KMS-11 (cell line): ENCODE results near the gene SPCS3.
"Not testable (repeated sequence)": the region's sequence is repeated elsewhere in the genome, so short reads cannot be mapped to it uniquely, and the experiment has no call there.

Source experiments
- H2AFZ ChIP-seq: fragments of 200-600 bp; sonication (generic); 2 replicates; pipeline ENCODE4 v1.6.1; 2016; ENCODE audit warnings: antibody characterized with exemption, mixed run types, low read depth
- H3K27ac ChIP-seq: fragments of 200-600 bp; sonication (generic); 2 replicates; pipeline ENCODE4 v1.6.1; 2016; ENCODE audit warnings: mild to moderate bottlenecking, mixed run types
- H3K27me3 ChIP-seq: fragments of 200-600 bp; sonication (generic); 2 replicates; pipeline ENCODE4 v1.6.1; 2017; ENCODE audit warnings: mild to moderate bottlenecking, low read depth, mixed run types, moderate library complexity; ENCODE audit not compliant: insufficient read depth
- H3K36me3 ChIP-seq: fragments of 200-600 bp; sonication (generic); 2 replicates; pipeline ENCODE4 v1.6.1; 2017; ENCODE audit warnings: mild to moderate bottlenecking, mixed run types; ENCODE audit not compliant: insufficient read depth
- H3K4me1 ChIP-seq: fragments of 200-600 bp; sonication (generic); 2 replicates; pipeline ENCODE4 v1.6.1; 2016; ENCODE audit warnings: mild to moderate bottlenecking, low read depth, mixed run types; ENCODE audit not compliant: poor library complexity, severe bottlenecking
- H3K4me2 ChIP-seq: fragments of 200-600 bp; sonication (generic); 2 replicates; pipeline ENCODE4 v1.7.0; 2016; ENCODE audit warnings: mild to moderate bottlenecking, mixed run types
- H3K4me3 ChIP-seq: fragments of 200-600 bp; sonication (generic); IDR thresholded peaks from 2 replicates; pipeline ENCODE4 v1.6.1; 2017; ENCODE audit warnings: low read depth, low read length, mixed read lengths; ENCODE audit not compliant: insufficient read depth
- H3K79me2 ChIP-seq: fragments of 200-600 bp; sonication (generic); 2 replicates; pipeline ENCODE4 v1.6.1; 2016; ENCODE audit warnings: low read depth, mixed run types; ENCODE audit not compliant: insufficient read depth
- H3K9ac ChIP-seq: fragments of 200-600 bp; sonication (generic); 2 replicates; pipeline ENCODE4 v1.6.1; 2016; ENCODE audit warnings: mild to moderate bottlenecking, mixed run types
- H4K20me1 ChIP-seq: fragments of 200-600 bp; sonication (generic); 2 replicates; pipeline ENCODE4 v1.6.1; 2016; ENCODE audit warnings: mild to moderate bottlenecking, mixed run types; ENCODE audit not compliant: insufficient read depth
- TF ChIP-seq, protein P1 (sequence below): fragments of 200-600 bp; sonication (generic); conservative IDR thresholded peaks from 2 replicates; pipeline ENCODE4 v1.6.1; 2017; ENCODE audit warnings: low read depth, mild to moderate bottlenecking, antibody characterized with exemption, low read length, moderate library complexity, mixed read lengths

Gene SPCS3

DNA sequence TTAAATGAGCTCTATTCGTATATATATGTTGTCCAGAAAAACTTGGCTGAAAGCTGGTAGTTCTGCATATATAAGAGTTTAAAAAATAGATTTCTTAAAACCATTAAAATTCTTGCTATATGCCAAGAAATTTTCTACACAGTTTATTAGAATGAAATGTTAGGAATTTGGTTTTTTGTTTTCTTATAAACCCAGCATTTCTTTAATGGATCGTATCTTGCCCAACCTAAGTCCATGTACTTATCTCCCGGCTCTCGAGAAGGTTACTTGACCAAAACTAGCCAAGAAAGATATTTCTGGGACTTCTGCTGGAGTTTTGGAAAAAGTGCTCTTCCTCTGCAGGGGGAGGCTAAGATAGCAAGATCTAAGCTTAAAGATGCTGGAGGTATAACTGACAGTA is 46.0 kb upstream of the SPCS3 start:
- Histone ChIP-seq H3K36me3 (no peaks in the 10 kb centered on the region), H4K20me1 (no peaks in the 10 kb centered on the region), H3K4me2 (no peak overlapping the region), H2AFZ (no peak overlapping the region), H3K4me3 (no peak overlapping the region), H3K27me3 (no peaks in the 10 kb centered on the region), H3K9ac (no peak overlapping the region), H3K79me2 (no peaks in the 10 kb centered on the region), H3K4me1 (no peaks in the 10 kb centered on the region), H3K27ac (no peak overlapping the region)
- TF ChIP-seq, protein P1, sequence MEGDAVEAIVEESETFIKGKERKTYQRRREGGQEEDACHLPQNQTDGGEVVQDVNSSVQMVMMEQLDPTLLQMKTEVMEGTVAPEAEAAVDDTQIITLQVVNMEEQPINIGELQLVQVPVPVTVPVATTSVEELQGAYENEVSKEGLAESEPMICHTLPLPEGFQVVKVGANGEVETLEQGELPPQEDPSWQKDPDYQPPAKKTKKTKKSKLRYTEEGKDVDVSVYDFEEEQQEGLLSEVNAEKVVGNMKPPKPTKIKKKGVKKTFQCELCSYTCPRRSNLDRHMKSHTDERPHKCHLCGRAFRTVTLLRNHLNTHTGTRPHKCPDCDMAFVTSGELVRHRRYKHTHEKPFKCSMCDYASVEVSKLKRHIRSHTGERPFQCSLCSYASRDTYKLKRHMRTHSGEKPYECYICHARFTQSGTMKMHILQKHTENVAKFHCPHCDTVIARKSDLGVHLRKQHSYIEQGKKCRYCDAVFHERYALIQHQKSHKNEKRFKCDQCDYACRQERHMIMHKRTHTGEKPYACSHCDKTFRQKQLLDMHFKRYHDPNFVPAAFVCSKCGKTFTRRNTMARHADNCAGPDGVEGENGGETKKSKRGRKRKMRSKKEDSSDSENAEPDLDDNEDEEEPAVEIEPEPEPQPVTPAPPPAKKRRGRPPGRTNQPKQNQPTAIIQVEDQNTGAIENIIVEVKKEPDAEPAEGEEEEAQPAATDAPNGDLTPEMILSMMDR = no peak

DNA sequence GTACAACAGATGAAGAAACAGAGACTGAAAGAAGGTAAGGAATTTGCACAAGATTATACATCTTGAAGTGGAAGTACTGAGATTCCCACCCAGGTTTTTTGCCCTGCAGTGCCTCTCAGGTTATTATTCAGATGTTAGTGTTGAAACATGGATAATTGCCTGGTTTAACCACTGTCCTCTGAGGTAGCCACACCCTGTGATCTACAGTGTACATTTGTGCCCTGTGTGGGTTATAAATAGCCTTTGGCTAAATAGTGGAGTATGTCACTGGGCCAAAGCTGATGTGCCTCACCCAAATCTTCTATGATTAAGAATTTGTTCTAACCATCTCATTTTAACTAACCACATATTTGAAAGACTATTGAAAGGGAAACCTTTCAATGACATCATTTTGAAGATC is 45.3 kb upstream of the SPCS3 start:
- Histone ChIP-seq H3K4me2 (no peak overlapping the region), H3K27ac (no peak overlapping the region), H3K4me1 (no peaks in the 10 kb centered on the region), H4K20me1 (no peaks in the 10 kb centered on the region), H3K79me2 (no peaks in the 10 kb centered on the region), H3K27me3 (no peaks in the 10 kb centered on the region), H3K9ac (no peak overlapping the region), H3K36me3 (no peaks in the 10 kb centered on the region), H3K4me3 (no peak overlapping the region), H2AFZ (no peak overlapping the region)
- TF ChIP-seq, protein P1 = no peak

DNA sequence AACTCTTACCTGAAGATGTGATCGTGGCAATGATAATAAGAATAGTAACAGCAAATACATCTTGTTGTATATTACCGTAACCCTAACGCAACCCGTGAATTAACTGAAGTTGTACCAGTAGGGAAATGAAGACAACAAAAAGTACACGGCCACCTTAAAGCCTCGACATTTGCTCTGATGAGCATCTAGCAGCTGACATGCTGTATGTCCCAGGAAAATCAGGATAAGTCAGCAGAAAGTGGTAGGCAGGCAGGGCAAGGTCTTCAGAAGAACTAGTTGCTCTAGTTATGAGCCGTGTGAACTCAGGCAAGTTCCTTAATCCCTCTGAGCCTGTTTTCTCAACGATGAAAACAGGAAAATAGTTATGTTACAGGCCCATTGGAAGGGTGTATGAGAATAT is 43.1 kb upstream of the SPCS3 start:
- H2AFZ ChIP-seq = no peak overlapping the region
- H3K4me3 ChIP-seq = no peak overlapping the region
- no peaks in the 10 kb centered on the region for H3K27me3 ChIP-seq
- H3K27ac ChIP-seq = no peak overlapping the region
- no peaks in the 10 kb centered on the region for H4K20me1 ChIP-seq
- H3K4me1 ChIP-seq = no peaks in the 10 kb centered on the region
- H3K4me2 ChIP-seq = no peak overlapping the region
- TF ChIP-seq, protein P1 = no peak
- no peak overlapping the region for H3K9ac ChIP-seq
- no peaks in the 10 kb centered on the region for H3K36me3 ChIP-seq
- H3K79me2 ChIP-seq = no peaks in the 10 kb centered on the region

DNA sequence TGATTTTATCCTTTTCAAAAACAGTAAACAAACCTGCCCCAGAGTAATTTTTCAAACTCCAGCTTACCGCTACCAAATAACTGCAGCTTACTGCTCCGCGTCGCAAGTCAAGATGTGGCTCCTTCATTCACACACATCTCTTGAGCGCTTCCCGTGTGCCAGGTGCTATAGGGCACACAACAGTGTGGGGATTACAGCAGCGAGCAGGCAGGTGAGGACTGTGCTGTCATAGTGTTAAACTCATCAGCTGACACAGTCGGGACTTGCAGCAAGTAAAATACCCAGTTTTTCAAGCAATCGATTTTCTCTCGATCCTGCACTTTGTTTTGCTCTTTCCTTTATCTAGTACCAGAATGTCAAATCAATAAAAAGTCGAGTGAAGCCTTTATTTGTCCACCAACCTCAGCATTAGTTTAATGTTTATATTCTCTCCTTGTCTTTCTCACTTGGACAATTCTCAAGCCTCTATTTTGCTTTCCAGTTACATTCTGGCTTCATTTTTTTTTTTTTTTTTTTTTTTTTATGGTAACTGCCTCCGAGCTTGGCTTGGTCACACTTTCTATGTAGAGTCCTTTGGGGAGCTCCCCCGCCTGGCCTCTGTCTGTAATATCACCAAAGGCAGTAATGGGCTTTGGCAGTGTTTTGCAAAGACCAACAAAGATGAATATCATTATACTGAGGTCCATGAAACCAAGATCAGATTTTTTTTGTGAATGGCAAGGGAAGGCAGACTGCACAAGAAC is 42.4 kb upstream of the SPCS3 start:
- Histone ChIP-seq H3K4me1 (no peaks in the 10 kb centered on the region), H3K9ac (no peak overlapping the region), H3K79me2 (no peaks in the 10 kb centered on the region), H3K27ac (no peak overlapping the region), H3K4me3 (no peak overlapping the region), H3K36me3 (no peaks in the 10 kb centered on the region), H2AFZ (peak overlapping the region; percentile 31; the same call in 1 of the 2 replicates), H3K4me2 (no peak overlapping the region), H3K27me3 (no peaks in the 10 kb centered on the region), H4K20me1 (no peaks in the 10 kb centered on the region)
- TF ChIP-seq, protein P1 = peak; percentile 56

DNA sequence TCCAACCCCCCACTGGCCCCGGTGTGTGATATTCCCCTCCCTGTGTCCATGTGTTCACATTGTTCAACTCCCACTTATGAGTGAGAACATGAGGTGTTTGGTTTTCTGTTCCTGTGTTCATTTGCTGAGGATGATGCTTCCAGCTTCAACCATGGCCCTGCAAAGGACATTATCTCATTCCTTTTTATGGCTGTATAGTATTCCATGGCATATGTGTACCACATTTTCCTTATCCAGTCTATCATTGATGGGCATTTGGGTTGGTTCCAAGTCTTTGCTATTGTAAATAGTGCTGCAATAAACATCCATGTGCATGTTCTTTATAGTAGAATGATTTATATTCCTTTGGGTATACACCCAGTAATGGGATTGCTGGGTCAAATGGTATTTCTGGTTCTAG is 40.2 kb upstream of the SPCS3 start:
- H3K79me2 ChIP-seq, H3K4me1 ChIP-seq, H3K36me3 ChIP-seq, H3K27me3 ChIP-seq, H3K4me2 ChIP-seq, H4K20me1 ChIP-seq, H3K27ac ChIP-seq, H3K4me3 ChIP-seq, H2AFZ ChIP-seq, H3K9ac ChIP-seq: not testable (repeated sequence)
